Activated CD8-positive, alpha-beta memory T cell treated with anti-CD3 and anti-CD28 coated beads, Interleukin-2, amount 10 ng/mL, durations not matched to agents 7 days and 5 days (primary cell): ENCODE measurements around the gene NGFR. TPM values are rescaled to one million over a fixed set of nuclear protein-coding genes. Genes with fewer than 3 reads are reported as not detected.

ENCODE experiments used
- ATAC-seq: fragments of 150-1000 bp; cut with Tn5 transposase; one replicate; pipeline ENCODE4 v1.10.0; 2021; ENCODE audit warnings: moderate library complexity
- CTCF ChIA-PET: fragments of 350-600 bp; sonication (Branson Sonifier 250); formaldehyde crosslinking; loops from one replicate; lab custom pipeline; 2021; ENCODE audit warnings: antibody characterized with exemption; lab: Charles Lee
- DNase-seq: peaks from one replicate; pipeline ENCODE4 v3.0.0-alpha.2; 2020
- H3K27ac Mint-ChIP-seq: one replicate; pipeline ENCODE4 v1.8.0; 2021; ENCODE audit warnings: mild to moderate bottlenecking, mixed read lengths
- H3K27me3 Mint-ChIP-seq: one replicate; pipeline ENCODE4 v1.8.0; 2021; ENCODE audit warnings: mixed read lengths
- H3K36me3 Mint-ChIP-seq: one replicate; pipeline ENCODE4 v1.8.0; 2021; ENCODE audit warnings: mild to moderate bottlenecking, mixed read lengths
- H3K4me1 Mint-ChIP-seq: one replicate; pipeline ENCODE4 v1.8.0; 2021; ENCODE audit warnings: mixed read lengths
- H3K4me3 Mint-ChIP-seq: one replicate; pipeline ENCODE4 v1.8.0; 2021; ENCODE audit warnings: mild to moderate bottlenecking, moderate library complexity, mixed read lengths
- H3K9me3 Mint-ChIP-seq: one replicate; pipeline ENCODE4 v1.8.0; 2022; ENCODE audit warnings: low read depth, mixed read lengths
- total RNA-seq, 2 experiments: library from RNA; stranded (reverse); gene quantifications; one replicate each; pipeline ENCODE4 v1.2.3, GENCODE V29; 2021

The NGFR gene
- under 1 TPM; 0.07 to 0.20 TPM for total RNA-seq

DNA sequence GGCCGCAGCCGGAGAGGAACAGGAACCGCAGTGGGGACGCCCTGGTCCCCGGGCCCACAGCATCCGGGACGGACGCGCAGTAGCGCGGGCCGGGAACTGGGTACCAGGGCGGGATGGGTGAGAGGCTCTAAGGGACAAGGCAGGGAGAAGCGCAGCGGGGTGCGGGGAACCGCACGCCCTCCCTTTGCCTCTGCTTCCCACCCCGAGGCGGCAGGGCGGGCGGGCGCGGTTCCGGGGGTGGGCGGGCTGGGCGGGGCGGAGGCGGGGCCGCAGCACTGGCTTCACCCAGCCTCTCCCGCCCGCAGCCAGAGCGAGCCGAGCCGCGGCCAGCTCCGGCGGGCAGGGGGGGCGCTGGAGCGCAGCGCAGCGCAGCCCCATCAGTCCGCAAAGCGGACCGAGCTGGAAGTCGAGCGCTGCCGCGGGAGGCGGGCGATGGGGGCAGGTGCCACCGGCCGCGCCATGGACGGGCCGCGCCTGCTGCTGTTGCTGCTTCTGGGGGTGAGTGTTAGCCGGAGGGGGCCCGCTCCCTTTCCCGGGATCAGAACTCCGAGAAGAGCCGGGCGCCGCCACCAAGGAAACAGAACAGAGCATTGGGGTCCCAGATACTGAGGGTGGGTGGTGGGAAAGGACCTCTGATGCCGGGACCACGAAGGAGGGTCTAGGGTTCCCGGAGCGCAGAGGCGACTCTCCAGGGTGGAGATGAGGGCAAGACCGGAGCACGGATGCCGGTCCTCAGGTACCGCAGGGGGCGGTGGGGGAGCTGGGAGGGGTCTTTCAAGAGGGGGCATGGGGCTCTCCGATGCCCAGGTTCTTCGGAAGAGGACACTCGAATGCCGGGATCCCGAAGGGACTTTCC is at the start of gene NGFR:
NGFR (plus strand) TSS at position 308 of the 856 bp plus-strand sequence; CDS start at position 433, 125 bp downstream.
- peaks cover 77% of the 10 kb centered on the region for H3K27me3 Mint-ChIP-seq
- ATAC-seq: peak; percentile 76
- DNase-seq: peak; percentile 73
- H3K4me3 Mint-ChIP-seq: peak within 1 kb of the TSS; percentile 53
- H3K4me1 Mint-ChIP-seq: peaks cover 22% of the 10 kb centered on the region
- H3K27ac Mint-ChIP-seq: no peak within 1 kb of the TSS
- no peaks in the 10 kb centered on the region for H3K9me3 Mint-ChIP-seq
- CTCF ChIA-PET: interaction anchor here (0.7 to 3.7 kb wide), 8 partner anchors 56 to 503 kb away, joined by 3 to 23 read pairs (median 4); no protein-coding TSS in a partner anchor
- H3K36me3 Mint-ChIP-seq: no peaks in the 10 kb centered on the region

DNA sequence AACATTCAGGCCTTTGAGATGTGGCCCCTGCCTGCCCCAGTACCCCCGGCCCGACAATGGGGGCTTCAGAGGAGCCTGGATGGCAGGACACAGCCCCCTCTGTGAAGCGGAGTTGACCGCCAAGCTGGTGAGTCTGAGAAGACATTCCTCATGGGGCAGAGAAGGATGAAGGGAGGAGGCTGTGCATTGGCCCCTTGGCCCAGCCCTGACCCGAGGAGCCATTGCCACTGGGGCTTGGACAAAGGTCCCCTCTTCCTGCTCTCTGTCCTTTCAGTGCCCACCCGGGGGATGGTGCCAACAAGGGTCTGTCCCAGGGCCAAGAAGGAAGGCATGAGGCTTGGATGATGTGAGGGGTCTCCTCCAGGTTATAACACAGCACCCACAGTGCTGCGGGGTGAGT is 49.5 kb upstream of the NGFR start:
- CTCF ChIA-PET: interaction anchor here (0.9 to 2.1 kb wide), 3 partner anchors 10 to 111 kb away, joined by 3 to 7 read pairs (median 6); no protein-coding TSS in a partner anchor
- peaks cover 6% of the 10 kb centered on the region for H3K27me3 Mint-ChIP-seq
- ATAC-seq: no peak
- H3K27ac Mint-ChIP-seq: no peak overlapping the region
- no peak for DNase-seq
- no peaks in the 10 kb centered on the region for H3K9me3 Mint-ChIP-seq
- H3K4me1 Mint-ChIP-seq: peaks cover 4% of the 10 kb centered on the region
- H3K4me3 Mint-ChIP-seq: no peak overlapping the region
- no peaks in the 10 kb centered on the region for H3K36me3 Mint-ChIP-seq

DNA sequence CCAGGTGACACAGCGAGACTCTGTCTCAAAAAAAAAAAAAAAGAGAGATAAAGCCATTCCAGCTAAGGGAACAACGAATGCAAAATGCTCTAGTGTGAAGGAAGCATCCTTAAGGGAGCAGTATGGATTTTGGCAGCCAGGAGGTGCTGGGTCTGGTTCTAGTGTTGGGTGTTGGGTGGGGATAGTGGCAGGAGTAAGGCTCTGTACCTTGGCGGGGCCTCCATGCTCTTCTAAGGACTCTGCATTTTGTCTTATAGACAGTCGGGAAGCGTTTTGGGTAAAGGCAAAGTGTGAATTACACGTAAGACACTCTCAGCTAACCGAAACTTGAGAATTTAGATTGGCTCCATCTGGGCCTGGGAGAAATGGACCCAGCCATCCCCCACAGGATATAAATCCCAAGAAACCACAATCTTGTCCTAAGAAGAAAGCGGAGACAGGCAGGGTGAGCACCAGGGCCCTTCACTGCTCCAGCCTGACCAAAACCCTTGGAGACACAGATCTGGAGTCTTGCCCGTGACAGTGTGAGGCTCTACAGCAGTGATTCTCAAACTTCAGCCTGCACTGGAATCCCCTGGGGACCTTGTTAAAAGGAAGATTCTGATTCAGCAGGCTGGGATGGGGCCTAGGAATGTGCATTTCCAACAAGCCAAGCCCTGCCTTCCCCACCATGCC is 47.3 kb upstream of the NGFR start:
- no peaks in the 10 kb centered on the region for H3K27me3 Mint-ChIP-seq
- H3K9me3 Mint-ChIP-seq: no peaks in the 10 kb centered on the region
- no peak for ATAC-seq
- H3K36me3 Mint-ChIP-seq: no peaks in the 10 kb centered on the region
- peaks cover 19% of the 10 kb centered on the region for H3K4me1 Mint-ChIP-seq
- H3K27ac Mint-ChIP-seq: no peak overlapping the region
- DNase-seq: no peak
- no peak overlapping the region for H3K4me3 Mint-ChIP-seq
- CTCF ChIA-PET: interaction anchor here (2.1 kb wide), 1 partner anchor 109 kb away, joined by 7 read pairs; no protein-coding TSS in a partner anchor

DNA sequence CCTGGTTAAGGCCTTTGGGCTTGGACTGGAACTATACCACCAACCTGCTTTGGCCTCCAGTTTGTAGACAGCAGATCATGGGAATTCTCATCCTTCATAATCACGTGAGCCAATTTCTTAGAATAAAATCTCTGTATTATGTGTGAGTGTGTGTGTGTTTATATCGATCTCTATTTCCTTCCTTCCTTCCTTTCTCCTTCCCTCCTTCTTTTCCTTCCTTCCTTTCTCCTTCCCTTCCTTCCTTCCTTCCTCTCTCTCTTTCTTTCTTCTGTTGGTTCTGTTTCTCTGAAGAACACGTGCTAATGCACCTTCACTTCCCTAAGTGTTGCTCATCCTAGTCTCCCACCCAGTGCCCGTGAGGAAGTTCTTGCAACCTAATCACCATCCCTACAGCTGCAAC is 44.9 kb upstream of the NGFR start:
- H3K27me3 Mint-ChIP-seq: peaks cover 11% of the 10 kb centered on the region
- ATAC-seq (no peak), DNase-seq (no peak)
- no peaks in the 10 kb centered on the region for H3K36me3 Mint-ChIP-seq
- CTCF ChIA-PET: interaction anchor here (0.5 to 2.5 kb wide), 2 partner anchors 84 to 106 kb away, joined by 3 to 9 read pairs; no protein-coding TSS in a partner anchor
- H3K9me3 Mint-ChIP-seq: no peaks in the 10 kb centered on the region
- no peak overlapping the region for H3K4me3 Mint-ChIP-seq
- no peak overlapping the region for H3K27ac Mint-ChIP-seq
- H3K4me1 Mint-ChIP-seq: peaks cover 19% of the 10 kb centered on the region

DNA sequence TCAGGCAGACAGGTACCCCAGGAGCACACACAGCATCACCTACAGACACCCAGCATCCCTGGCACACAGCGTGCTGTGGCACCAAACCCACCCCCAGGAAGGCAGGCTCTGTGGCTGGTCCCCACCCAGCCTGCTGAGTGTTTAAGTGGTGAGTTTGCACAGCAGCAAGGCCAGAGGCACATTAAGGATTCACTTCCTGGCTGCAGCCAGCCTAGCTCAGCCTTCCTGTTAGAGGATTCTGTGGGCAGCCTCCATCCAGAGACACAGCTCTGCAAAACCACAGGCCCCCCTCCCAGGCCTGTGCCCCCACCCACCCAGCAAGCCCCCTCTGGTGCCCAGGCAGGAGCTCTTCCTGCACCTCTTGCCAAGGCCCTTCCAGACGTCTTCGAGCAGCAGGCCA is 44.4 kb upstream of the NGFR start:
- ATAC-seq: peak; percentile 62
- DNase-seq: peak; percentile 45
- Mint-ChIP-seq H3K4me3 (no peak overlapping the region), H3K36me3 (no peaks in the 10 kb centered on the region), H3K27ac (no peak overlapping the region), H3K27me3 (peaks cover 11% of the 10 kb centered on the region), H3K9me3 (no peaks in the 10 kb centered on the region), H3K4me1 (peaks cover 19% of the 10 kb centered on the region)
- CTCF ChIA-PET: interaction anchor here (0.5 to 2.5 kb wide), 3 partner anchors 83 to 107 kb away, joined by 3 to 9 read pairs (median 5); no protein-coding TSS in a partner anchor

- Mint-ChIP-seq H3K4me3 (no peak overlapping the region), H3K4me1 (peaks cover 19% of the 10 kb centered on the region), H3K9me3 (no peaks in the 10 kb centered on the region), H3K27me3 (peaks cover 22% of the 10 kb centered on the region), H3K27ac (no peak overlapping the region), H3K36me3 (no peaks in the 10 kb centered on the region)
- ATAC-seq: no peak
- DNase-seq: no peak
- CTCF ChIA-PET: interaction anchor here (0.7 to 2.5 kb wide), 3 partner anchors 17 to 105 kb away, joined by 3 to 9 read pairs (median 3); no protein-coding TSS in a partner anchor
Observed at GRCh38 chr17:49452201-49452600, 42.9 kb upstream of the NGFR start.

DNA sequence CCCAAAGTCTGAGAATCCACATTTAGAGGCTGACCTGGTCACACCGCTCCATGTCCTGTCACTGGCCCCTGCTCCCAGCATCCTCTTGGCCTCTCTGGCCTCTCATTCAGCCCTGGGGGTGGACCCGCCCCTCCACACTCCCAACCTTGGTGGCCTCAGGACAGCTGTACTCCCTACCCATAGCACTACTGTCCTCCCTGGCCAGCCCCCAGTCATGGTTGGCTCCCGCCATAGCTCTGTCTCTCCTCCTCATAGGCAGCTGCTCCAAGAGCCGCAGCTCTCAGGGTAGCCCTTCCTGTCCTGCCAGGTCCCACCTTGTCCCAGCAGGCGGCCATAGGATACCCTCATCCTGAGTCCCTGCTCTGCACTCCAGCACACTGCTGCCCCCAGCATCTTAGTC is 42.4 kb upstream of the NGFR start:
- H3K9me3 Mint-ChIP-seq: no peaks in the 10 kb centered on the region
- peaks cover 26% of the 10 kb centered on the region for H3K27me3 Mint-ChIP-seq
- no peak for ATAC-seq
- H3K4me3 Mint-ChIP-seq: no peak overlapping the region
- no peak for DNase-seq
- H3K27ac Mint-ChIP-seq: peak overlapping the region; percentile 59
- CTCF ChIA-PET: interaction anchor here (0.7 to 1.1 kb wide), 2 partner anchors 17 to 105 kb away, joined by 3 read pairs; no protein-coding TSS in a partner anchor
- peaks cover 19% of the 10 kb centered on the region for H3K4me1 Mint-ChIP-seq
- H3K36me3 Mint-ChIP-seq: no peaks in the 10 kb centered on the region

DNA sequence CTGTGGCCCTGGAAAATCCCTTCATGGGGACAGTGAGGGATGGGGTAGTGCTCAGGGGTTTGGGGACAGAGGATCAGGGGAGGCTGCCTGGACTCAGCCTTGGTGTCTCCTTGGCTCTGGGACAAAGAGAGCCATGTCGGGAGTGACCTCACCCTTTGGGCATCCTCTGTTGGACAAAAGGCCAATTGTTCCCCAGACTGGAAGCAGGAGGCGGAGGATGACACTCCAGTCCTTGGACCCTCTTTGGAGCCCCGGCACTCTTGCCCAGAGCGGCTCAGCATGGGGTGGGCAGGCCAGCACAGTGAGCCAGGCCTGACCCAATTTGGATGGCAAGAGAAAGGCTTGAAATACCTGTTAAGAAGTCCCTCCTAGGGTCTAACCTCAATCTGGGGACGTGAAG is 41.0 kb upstream of the NGFR start:
- no peak overlapping the region for H3K27ac Mint-ChIP-seq
- CTCF ChIA-PET: interaction anchor here (1.0 to 1.9 kb wide), 4 partner anchors 43 to 103 kb away, joined by 3 to 5 read pairs (median 5); no protein-coding TSS in a partner anchor
- DNase-seq (no peak), ATAC-seq (no peak)
- H3K9me3 Mint-ChIP-seq: no peaks in the 10 kb centered on the region
- H3K27me3 Mint-ChIP-seq: peaks cover 36% of the 10 kb centered on the region
- peaks cover 21% of the 10 kb centered on the region for H3K4me1 Mint-ChIP-seq
- H3K36me3 Mint-ChIP-seq: no peaks in the 10 kb centered on the region
- H3K4me3 Mint-ChIP-seq: no peak overlapping the region

DNA sequence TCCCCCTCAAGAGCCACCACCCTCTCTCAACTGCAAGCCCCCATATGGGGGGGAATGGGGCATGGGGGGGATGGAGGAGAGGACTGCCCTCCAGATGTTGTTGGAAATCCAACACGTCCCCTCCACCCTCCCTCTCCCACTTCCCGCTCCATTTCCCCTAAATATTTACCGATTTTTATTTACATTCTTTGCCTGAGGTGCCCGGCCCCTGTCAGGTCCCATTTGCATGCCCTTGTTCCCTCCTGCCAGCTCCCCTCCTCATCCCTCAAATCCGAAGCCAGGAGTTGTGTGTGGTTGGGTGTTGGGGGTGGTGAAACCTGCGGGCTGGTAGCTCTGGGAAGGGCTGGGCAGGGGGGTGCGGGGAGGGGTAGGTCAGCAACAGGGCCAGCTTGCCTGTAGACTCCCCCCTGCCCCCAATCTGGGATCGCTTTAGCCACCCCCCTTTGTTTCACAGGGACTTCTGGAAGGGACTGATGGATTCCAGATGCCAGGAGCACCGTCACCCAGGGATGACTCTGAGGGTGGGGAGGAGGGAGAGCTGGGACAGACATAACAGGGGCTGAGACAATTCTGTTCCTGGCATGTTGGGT is 39.7 kb upstream of the NGFR start:
- Mint-ChIP-seq H3K27ac (no peak overlapping the region), H3K27me3 (peaks cover 46% of the 10 kb centered on the region), H3K4me1 (peaks cover 19% of the 10 kb centered on the region), H3K4me3 (no peak overlapping the region), H3K9me3 (no peaks in the 10 kb centered on the region), H3K36me3 (no peaks in the 10 kb centered on the region)
- ATAC-seq (no peak), DNase-seq (no peak)
- CTCF ChIA-PET: interaction anchor here (1.4 to 1.9 kb wide), 3 partner anchors 41 to 112 kb away, joined by 4 to 5 read pairs (median 5); no protein-coding TSS in a partner anchor

- Mint-ChIP-seq H3K9me3 (no peaks in the 10 kb centered on the region), H3K27ac (no peak overlapping the region), H3K4me3 (no peak overlapping the region), H3K27me3 (peaks cover 50% of the 10 kb centered on the region), H3K36me3 (no peaks in the 10 kb centered on the region), H3K4me1 (peaks cover 9% of the 10 kb centered on the region)
- ATAC-seq: no peak
- CTCF ChIA-PET: interaction anchor here (1.4 kb wide), 1 partner anchor 111 kb away, joined by 4 read pairs; no protein-coding TSS in a partner anchor
- DNase-seq: no peak
Observed at GRCh38 chr17:49456183-49456965, 38.7 kb upstream of the NGFR start.

DNA sequence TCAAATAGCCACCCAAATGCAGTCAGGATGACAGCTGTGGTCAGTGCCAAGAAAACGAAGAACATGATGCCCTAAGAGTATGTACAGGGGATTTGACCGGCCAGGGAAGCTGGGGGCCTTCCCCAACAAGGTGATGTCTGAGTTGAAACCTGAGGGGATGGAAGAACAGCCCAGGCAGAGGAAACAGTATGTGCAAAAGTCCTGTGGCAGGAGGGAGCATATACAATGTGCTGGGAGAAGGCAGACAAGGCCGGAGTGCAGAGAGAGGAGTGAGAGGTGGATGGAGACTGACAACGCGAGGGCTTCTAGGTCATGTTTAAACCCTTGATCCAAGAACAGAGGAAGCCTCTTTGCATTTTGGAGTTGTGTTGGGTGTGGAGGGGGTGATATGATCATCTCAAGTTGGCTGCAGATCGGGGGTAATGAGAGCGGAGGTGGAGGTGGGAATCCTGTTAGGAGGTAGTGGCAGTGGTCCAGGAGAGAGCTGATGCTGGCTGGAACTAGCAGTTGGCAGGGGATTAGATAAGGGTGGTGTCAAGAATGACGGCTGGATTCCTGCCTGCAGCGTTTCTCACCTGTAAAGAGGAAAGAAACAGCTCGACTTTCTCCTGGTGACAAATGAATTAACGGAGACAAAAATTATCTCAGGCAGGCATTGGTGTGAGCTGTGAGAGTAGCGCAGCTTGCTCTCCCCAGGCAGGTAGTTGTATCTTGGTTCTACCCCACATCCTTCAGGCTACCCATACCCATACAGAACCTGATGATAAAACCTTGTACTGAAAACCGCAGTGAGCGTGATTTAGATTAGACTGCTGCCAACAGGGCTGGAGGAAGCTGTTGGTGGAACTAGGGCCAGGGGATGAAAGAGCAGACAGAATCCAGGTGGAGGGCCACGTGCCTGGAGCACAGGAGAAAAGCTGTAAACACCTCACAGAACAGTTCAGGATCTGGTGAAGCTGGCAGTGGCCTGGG is 37.2 kb upstream of the NGFR start:
- H3K4me3 Mint-ChIP-seq: no peak overlapping the region
- no peaks in the 10 kb centered on the region for H3K9me3 Mint-ChIP-seq
- no peak for DNase-seq
- CTCF ChIA-PET: interaction anchor here (1.1 to 1.4 kb wide), 3 partner anchors 39 to 112 kb away, joined by 3 to 4 read pairs (median 4); no protein-coding TSS in a partner anchor
- peaks cover 53% of the 10 kb centered on the region for H3K27me3 Mint-ChIP-seq
- no peak overlapping the region for H3K27ac Mint-ChIP-seq
- no peak for ATAC-seq
- H3K36me3 Mint-ChIP-seq: no peaks in the 10 kb centered on the region
- H3K4me1 Mint-ChIP-seq: peaks cover 3% of the 10 kb centered on the region
